ENCODE results near the gene PEX3.
"Not testable (repeated sequence)": the region's sequence is repeated elsewhere in the genome, so short reads cannot be mapped to it uniquely, and the experiment has no call there.

DNA sequence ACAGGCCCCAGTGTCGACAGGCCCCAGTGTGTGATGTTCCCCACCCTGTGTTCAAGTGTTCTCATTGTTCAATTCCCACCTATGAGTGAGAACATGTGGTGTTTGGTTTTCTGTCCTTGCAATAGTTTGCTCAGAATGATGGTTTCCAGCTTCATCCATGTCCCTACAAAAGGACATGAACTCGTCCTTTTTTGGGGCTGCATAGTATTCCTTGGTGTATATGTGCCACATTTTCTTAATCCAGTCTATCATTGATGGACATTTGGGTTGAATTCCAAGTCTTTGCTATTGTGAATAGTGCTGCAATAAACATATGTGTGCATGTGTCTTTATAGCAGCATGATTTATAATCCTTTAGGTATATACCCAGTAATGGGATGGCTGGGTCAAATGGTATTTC is 18.2 kb downstream of the PEX3 start:
- TF ChIP-seq CTCF (conservative IDR thresholded peaks at IDR 0.05 in 1 of 2, IDR thresholded peaks at IDR 0.05 in 1 of 2; ENCODE audit: extremely low read depth in 1 of 2, insufficient read depth in 1 of 2, low read depth in 1 of 2, low read length in 2 of 2); EZH2 (IDR thresholded peaks at IDR 0.05; ENCODE audit: borderline replicate concordance, low read length): not testable (repeated sequence)

Measured in mammary epithelial cell (primary cell).